GM18505 (cell line): ENCODE measurements around the gene PIK3R1.

Source experiments
- ATAC-seq: cut with Tn5 transposase; IDR thresholded peaks from one replicate; pipeline ENCODE4 v1.9.1; 2021; ENCODE audit not compliant: unreplicated experiment
- POLR2A ChIP-seq: IDR thresholded peaks from 4 replicates; pipeline ENCODE4 v1.6.1; 2011; ENCODE audit warnings: borderline replicate concordance; ENCODE audit not compliant: insufficient read depth, insufficient read length; ENCODE audit errors: extremely low read depth

PIK3R1 gene

DNA sequence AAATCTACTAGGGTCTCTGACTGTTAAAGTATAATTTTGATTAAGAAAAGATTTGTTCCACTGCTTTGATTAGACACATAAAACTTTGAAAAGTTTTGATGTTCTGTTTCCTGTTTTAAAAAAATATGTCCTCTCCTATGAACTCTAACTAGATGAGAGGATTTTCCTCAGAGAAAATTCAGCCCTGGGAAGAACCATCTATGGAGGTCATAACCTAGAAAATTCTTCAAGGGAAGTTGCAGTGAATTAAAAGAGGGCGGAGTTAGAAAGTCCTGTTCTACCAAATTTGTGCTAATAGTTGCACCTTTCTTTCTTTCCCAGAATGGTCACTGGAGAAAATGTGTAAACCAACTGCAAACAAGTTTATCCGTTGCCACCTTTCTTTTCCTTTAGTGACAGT, 27.7 kb downstream of the PIK3R1 start:
- TF ChIP-seq POLR2A: no peak
- ATAC-seq: no peak

DNA sequence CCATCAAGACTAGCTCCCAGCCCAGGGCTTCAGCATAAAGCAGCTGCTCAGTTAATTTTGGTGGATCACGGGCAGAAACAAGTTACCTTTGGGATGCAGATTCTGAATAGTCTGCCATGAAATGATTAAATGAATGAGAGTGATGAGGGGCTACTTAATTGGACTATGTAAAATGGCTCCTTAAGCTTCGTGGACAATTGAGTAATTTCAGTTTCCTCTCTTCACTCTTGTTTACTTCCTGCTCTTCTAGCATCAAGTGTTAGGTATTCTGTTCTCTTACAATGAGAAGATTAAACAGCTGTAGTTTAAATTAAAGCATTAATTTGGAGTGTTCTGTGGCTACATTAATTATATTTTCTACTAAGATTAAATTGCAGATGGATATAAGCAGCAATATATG, 28.1 kb downstream of the PIK3R1 start:
- TF ChIP-seq POLR2A: no peak
- ATAC-seq: no peak

- ATAC-seq: no peak
- TF ChIP-seq POLR2A: no peak
Measured at GRCh38 chr5:68245319-68245718, 29.8 kb downstream of the PIK3R1 start.

GRCh38 chr5:68246802-68247201, 31.2 kb downstream of the PIK3R1 start:
- no peak for ATAC-seq
- no peak for TF ChIP-seq POLR2A

GRCh38 chr5:68247627-68248026, 32.1 kb downstream of the PIK3R1 start:
- no peak for TF ChIP-seq POLR2A
- ATAC-seq: no peak

GRCh38 chr5:68248896-68249295, 33.3 kb downstream of the PIK3R1 start:
- no peak for TF ChIP-seq POLR2A
- ATAC-seq: no peak

DNA sequence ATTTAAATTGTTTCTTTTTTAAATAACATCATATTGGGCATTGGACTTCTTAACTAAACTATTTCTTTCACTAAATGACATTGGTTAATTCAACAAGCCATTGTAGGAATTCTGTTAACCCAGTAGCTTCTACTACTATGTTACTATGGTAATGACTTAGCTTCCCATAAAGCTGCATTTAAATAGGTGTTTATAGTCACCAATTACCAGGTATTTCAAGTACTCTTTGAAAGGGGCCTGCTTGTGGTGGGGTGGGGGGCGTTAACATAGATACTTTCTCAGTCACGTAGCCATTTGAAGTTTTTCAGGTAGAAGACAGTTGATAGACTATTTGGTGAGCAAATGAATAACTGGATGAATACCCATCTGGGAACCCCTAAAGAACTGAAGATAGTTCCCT, 34.0 kb downstream of the PIK3R1 start:
- TF ChIP-seq POLR2A: no peak
- no peak for ATAC-seq

DNA sequence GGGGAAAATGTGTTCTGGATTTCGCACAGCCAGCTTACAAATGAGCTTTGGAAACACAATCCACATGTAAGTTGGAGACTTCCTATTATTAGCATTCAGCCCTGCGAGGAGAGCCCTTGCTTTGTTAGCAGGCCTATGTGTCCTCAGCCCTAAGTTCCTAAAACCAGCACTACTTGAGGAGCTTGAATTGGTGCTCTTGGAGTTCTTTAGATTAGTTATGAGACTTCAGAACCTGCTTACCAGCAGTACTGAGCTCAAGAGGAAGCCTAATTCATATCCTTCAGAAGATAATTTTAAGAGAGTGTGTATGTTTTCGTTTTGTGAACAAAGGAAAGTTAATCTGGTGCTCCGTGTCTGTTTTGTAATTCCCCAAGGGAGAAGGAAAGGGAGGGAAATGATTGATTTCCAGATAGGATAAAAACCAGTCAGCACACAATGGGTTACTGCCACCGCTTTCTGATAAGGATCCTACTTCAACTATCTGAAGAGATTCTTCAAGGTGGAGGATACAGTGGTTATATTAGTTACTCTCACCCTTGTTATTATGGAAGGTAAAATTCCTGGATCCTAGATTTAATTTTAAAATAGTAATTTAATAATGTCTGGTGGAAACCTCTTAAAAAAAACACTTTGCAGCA, 35.2 kb downstream of the PIK3R1 start:
- no peak for TF ChIP-seq POLR2A
- ATAC-seq: no peak

DNA sequence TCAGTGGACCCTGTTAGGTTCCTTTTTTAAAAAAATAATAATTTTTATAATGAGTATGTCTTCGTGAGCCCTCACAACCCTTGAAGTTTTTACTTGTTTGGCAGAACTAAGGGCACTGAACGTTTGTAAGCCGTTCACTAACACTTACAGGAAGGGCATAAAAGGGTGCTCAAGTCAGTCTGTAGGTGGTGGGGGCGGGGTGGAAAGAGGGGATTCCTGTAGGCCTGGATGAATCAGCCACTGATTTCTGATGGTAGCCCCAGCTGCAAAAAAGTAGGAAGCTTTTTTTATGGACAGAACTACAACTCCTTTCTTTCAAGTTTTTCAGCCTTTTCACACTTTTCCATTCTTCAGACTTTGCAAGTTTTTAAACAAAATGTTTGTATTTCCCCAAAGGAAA, 35.8 kb downstream of the PIK3R1 start:
- no peak for TF ChIP-seq POLR2A
- ATAC-seq: no peak

- no peak for TF ChIP-seq POLR2A
- no peak for ATAC-seq
Measured at GRCh38 chr5:68251804-68252522, 36.4 kb downstream of the PIK3R1 start.

DNA sequence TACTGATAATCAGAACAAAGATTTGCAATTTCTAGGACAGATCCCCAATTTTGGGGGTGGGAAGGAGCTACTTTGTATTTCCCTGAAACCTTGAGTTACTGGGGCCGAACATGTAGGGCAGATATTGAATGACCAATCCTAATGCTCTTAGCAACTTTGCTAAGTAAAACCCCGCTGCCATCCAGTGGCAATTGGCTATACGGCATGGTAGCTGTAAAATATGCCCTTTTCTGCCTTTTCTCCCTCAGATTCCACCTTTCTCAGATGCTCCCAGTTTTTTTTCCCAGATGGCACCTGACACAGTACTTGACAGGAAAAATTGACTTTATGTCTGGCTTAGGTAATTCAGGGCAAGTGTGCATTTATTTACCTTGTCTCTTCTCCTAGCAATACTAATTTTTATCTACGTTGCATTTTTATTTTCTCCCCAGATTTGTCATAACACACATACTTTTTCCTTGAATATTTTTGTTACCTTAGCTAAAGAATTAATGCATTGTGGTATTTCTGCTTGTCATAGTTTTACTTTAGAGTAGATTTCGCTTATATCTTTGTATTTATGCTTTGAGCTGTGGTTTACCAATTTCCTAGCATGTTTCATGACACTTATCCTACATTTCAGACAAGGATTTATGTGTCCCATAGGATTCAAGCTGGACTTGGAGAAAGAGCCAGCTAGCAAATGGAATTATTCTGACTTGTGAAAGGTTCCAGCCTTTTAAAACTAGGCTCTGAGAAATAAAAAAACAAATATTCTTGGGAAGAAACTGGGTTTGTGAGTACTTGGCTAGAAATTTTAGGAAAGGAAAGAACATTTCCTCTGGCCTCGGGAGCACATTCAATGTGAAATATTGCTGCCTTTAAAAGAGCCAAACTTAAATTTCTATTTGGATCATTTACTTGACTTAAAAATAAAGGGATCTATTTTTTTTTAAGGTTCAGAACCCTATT, 37.4 kb downstream of the PIK3R1 start:
- TF ChIP-seq POLR2A: no peak
- no peak for ATAC-seq

DNA sequence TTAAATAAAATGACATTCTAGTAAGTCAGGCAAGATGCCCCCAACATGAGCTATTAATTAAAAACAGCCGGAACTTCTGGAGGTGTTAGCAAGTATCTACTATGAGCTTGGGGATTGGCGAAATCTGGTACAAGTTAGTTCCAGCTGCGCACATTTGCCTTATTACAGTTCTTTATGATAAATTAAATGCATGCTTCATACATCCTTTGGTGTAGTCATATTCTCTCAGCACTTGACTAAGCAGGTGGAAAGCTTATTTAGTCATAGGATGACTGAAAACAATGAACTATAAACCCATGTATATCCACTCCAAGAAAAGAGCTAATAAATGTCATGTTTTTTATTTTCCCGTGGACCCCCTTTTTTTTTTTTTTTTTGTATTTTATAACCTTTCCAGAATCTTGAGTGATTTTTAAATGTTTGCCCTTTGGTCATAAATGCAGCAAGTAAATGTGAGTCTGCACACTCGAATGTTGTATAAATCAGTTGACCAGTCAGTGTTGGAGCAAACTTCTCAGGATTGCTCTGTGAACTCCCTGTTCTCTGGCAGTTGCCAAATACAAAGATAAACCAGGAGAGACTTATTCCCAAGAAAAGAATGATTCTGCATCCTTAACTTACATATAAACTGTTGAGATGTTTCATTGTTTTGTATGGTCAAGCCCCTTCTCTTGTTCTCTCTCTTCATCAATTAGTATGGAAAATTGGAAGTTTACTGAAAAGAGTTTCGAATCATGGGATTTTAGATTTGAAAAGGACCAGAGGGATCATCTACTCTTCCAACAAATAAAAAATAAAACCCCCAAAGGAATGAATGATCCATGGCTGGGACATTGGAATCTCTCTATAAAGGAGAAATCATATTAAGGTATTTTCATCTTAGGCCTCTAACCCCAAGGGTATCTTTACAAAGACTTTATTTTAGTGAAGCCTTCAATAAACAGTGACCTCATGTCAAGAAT, 38.3 kb downstream of the PIK3R1 start:
- no peak for TF ChIP-seq POLR2A
- no peak for ATAC-seq

DNA sequence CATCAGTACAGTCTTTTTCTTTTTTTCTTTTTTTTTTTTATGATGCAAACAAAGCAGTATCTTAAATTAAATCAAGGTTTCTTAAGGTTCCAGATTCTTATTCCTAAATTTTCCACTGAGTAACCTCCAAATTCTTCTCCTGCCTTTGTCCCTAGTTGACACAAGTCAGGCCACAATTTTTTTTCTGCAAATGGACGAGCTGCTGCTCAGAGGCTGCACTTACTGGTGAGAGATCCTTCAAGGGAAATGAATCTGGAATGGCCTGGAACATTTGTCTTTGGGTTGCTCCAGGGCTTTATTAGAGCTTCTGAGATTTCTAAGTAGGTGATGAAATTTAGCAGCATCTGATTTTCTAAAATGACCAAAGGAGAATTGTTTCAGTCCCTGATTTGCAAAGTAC, 39.3 kb downstream of the PIK3R1 start:
- no peak for TF ChIP-seq POLR2A
- ATAC-seq: no peak

GRCh38 chr5:68255305-68256120, 40.0 kb downstream of the PIK3R1 start:
- no peak for ATAC-seq
- no peak for TF ChIP-seq POLR2A
